Endometrial microvascular endothelial cells (primary cell): ENCODE results near the gene PADI3. TPM values are rescaled to one million over a fixed set of nuclear protein-coding genes. Genes with fewer than 3 reads are reported as not detected.

Experiments used
- in situ Hi-C: cut with HindIII; loops from 2 replicates; pipeline ENCODE4 v1.10.0; 2017; ENCODE audit warnings: low sequenced_read_pairs, low pct_unique_long_range_greater_than_20kb; ENCODE audit errors: inconsistent ontology term
- total RNA-seq: library from RNA; depleted of rRNA; stranded (reverse); fragments of >200 nt; gene quantifications from one replicate; pipeline ENCODE4 v1.2.3, GENCODE V29; 2015; ENCODE audit errors: inconsistent ontology term

The PADI3 gene
- total RNA-seq, 1 donor from 2014 or later: not detected

DNA sequence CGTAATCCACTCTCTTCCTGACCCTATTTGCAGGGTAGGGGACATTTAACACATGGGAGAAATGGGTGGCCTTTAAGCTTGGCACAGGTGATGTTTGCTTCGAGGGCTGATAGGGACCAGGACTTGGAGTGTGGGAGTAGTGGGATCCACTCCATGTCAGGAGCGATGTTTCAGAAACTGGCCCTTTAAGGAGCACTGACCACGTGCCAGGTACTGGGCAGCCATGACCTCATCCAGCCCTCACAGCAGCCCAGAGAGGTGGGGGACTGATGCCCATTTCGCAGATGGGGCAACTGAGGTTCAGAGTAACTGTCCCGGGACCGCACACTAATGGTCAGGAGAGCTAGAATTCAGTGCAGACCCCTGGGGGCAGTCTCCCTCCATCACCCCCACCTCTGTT is 11.4 kb downstream of the PADI3 start:
- in situ Hi-C loops: no loop called here

DNA sequence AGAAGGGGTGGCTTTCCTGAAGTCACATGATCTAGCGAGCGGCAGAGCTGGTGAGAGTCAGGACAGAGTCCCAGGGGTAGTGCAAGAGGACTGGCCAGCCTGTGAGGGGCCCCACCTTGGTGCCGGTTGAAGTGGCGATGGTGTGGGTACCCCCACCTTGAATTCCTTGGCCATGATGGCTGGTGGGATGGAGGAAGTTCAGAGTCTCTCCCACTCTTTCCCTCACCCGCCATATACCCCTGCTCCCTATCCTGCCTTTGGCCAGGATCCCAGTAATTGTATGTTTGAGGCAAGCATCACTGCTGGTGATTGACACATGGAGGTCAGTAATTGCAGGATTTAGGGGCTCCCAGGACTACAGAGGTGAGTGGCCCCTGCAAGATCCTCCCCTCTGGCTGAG is 11.8 kb downstream of the PADI3 start:
- in situ Hi-C loops: no loop called here

GRCh38 chr1:17263936-17264335 is 15.0 kb downstream of the PADI3 start:
- in situ Hi-C loops: no loop called here

DNA sequence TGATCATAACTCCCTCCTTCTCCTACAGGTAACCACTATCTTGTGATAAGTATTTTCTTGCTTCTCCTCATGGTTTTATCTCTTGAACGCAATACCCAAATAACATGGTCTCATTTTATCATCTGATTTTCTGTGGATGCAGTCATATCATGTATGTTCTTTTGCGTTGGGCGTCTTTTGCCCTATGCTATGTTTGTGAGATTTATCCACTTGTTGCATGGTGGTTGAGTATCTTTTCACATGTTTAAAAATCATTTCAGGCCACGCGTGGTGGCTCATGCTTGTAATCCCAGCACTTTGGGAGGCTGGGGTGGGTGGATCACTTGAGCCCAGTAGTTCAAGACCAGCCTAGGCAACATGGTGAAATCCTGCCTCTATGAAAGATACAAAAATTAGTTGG is 15.6 kb downstream of the PADI3 start:
- in situ Hi-C loops: no loop called here

- in situ Hi-C loops: no loop called here
Measured at GRCh38 chr1:17265162-17265561, 16.3 kb downstream of the PADI3 start.

DNA sequence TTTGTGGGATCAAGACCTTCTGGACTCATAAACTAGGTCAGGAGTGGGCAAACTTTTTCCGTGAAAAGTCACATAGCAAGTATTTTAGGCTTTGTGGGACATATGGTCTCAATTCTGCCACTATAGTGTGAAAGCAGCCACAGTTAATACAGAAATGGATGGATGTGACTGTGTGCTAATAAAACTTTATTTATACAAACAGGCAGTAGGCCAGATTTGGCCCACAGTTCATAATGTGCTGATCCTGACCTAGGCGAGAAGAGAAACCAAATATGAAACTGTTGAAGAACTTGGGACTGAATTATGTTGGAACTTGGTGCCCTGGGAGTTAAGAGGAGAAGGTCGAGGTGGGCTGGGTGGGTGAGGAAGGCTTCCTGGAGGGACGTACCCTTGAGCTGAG is 17.1 kb downstream of the PADI3 start:
- in situ Hi-C loops: no loop called here

DNA sequence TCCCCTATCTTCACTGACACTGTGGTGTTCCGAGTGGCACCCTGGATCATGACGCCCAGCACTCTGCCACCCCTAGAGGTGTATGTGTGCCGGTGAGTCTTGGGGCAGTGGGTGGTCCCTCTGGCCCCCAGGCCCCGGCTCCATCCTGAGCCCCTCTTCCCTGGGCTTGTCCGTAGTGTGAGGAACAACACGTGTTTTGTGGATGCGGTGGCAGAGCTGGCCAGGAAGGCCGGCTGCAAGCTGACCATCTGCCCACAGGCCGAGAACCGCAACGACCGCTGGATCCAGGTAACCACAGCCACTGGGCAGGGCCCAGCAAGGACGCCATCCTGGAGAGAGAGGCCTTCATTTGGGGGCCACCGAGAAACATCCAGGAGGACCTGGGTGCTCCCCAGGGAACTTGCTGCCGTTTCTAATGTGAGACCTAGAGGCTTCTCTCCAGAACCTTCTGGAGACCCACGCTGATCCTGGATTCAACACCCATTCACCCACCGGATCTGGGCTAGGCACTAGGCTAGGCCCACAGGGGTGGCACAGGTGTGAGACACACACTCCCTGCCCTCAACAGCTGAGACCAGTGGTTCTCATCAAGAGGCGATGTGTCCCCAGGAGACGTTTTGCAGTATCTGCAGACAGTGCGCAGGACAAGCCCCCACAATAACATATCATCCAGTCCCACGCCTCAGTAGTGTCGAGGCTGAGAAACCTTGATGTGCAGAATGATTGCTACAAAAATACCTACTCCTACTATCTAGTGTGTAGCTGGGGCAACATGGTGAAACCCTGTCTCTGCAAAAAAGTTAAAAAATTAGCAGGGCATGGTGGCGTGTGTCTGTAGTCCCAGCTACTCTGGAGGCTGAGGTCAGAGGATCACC is 22.2 kb downstream of the PADI3 start:
- in situ Hi-C loops: no loop called here

DNA sequence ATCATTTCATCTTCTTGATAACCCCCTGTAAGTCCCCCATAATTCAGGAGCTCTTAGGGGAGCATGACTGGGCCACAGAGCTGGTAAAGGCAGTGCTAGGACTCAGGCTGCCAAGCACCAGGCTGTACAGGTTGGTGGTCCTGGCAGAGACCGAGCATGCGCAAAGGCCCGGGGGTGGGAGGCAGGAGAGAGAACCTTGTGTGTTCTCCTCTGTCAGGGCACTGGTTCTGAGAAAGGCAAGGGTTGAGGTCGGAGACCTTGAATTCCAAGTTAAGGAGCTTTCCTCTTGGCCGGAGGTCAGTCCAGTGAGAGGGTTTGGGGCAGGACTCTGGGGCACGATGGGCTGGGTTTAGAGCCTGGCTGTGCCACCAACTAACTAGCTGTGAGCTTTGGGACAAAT is 23.2 kb downstream of the PADI3 start:
- in situ Hi-C loops: no loop called here

DNA sequence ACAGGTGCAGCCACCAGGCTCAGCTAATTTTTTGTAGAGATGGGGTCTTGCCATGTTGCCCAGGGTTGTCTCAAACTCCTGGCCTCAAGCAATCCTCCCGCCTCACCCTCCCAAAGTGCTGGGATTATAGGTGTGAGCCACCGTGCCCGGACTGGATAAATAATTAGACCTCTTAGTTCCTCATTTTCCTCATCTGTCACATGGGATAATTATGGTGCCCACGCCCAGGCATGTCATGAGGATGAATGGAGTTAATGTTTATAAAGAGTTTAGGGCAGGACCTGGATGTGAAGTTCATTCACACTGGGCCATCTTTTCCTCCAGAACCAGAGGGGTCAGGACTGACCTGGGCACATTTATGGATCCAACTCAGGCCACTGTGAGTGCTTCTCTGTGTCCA is 23.7 kb downstream of the PADI3 start:
- in situ Hi-C loops: no loop called here

DNA sequence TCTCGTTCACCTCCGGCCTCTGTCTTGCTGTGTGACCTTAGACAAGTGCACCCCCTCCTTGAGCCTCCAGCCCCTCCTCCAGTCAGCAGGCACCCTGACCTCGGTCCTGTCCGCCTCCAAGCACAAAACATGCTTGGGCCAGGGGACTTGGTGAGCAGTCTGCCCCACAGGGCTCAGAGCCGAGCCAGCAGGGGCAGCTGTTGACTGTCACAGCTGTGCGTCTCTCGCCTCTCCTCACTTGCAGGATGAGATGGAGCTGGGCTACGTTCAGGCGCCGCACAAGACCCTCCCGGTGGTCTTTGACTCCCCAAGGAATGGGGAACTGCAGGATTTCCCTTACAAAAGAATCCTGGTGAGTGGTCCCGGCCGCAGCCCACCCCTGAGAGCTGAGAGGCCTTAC is 24.2 kb downstream of the PADI3 start:
- in situ Hi-C loops: no loop called here

- in situ Hi-C loops: no loop called here
Measured at GRCh38 chr1:17274186-17275170, 25.6 kb downstream of the PADI3 start.

DNA sequence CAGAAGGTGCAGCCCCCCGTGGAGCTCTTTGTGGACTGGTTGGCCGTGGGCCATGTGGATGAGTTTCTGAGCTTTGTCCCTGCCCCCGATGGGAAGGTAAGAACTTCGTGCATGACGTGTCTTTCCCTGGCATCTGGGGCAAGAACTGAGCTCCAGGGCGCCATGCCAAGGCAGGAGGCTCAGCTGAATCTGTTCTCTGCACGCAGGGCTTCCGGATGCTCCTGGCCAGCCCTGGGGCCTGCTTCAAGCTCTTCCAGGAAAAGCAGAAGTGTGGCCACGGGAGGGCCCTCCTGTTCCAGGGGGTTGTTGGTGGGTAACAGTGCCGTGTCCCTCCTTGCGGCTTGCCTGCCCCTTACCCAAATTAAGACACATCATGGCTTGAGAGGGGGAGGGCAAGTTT is 27.7 kb downstream of the PADI3 start:
- in situ Hi-C loops: no loop called here

- in situ Hi-C loops: no loop called here
Measured at GRCh38 chr1:17277511-17278159, 28.7 kb downstream of the PADI3 start.

DNA sequence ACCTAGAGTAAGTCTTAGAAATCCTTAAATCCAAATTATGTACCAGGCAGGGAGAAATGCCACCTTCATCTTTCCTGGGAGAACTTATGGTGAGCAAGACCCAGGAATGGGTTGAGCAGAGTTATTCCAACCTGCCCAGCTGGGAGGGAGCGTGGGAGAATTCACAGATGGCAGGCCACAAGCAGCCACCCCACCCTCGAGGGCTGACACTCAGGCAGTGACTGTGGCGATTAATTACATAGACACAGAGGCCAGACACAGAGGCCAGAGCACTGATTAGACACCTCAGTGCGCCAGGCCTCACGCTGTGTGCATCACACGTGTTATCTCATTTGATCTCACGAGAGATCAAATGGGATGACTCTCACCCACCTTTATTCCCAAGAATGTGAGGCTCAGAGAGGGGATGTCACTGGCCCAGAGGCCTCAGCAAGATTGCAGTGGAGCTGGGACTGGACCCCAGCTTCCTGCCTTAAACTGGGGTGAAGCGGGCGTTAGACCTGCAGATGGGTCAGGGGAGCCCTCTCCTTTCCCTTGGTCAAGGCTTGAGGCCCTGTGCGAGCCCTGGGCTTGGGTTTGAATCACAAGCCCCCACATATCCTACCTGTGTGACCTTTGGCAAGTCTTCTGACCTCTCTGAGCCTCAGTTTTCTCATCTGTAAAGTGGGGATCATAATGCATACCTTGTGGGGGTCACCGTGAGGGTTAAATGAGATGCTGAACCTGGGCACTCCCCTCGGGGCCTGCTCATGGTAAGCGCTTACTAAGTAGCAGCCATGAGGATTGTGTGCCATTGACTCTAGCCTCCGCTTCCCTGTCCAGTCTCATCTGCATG is 30.3 kb downstream of the PADI3 start:
- in situ Hi-C loops: no loop called here

DNA sequence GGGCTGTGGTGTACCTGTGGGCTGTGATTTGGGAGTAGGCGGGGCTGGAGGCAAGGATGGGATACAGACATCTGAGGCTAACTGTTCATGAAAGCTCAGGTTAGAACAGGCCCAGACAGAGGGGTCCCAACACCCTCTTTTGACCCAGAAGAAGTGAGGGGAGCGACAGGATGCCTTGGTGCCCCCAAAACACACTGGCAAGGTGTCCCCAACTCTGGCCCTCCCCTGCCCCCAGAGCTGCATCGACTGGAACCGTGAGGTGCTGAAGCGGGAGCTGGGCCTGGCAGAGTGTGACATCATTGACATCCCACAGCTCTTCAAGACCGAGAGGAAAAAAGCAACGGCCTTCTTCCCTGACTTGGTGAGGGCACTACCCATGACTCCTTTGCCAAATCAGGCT is 31.5 kb downstream of the PADI3 start:
- in situ Hi-C loops: no loop called here

DNA sequence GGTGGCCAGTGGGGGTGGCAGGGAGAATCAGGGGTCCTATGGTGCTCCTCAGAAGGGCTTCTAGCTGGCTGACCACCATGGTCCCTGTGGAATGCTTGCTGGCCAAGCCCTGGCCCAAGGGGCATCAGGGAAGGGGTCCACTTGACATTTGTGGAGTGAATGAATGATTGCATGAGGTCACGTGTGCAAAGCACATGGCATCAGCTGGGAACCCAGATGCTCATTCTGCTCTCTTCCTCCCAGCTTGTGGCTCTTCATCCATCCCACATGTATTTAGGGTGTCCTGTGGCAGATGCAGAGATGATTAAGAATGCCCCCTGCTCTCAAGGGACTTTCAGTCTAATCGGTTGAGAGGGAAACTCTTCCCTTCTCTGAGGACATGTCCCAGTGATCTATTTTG is 32.0 kb downstream of the PADI3 start:
- in situ Hi-C loops: no loop called here

DNA sequence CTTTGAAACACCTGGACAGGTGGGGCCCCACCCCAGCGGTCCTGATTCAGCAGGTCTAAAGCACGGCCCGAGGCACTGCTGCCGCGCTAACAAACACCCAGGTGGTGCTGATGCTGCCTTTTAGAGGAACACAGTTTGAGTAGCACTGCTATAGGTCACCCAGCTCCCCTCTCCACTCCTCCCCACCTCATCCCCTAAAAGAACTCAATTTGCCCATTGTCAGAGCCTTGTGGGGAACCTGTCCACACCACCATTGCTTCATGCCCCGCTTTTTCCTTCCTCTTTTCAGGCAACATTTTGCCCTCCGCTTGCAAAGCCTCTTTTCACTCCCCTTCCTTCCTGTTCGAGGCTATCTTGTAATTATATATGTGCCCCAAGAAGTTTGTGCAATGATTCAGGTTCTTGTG is 32.9 kb downstream of the PADI3 start:
- in situ Hi-C loops: no loop called here

GRCh38 chr1:17282836-17283235 is 33.9 kb downstream of the PADI3 start:
- in situ Hi-C loops: no loop called here

DNA sequence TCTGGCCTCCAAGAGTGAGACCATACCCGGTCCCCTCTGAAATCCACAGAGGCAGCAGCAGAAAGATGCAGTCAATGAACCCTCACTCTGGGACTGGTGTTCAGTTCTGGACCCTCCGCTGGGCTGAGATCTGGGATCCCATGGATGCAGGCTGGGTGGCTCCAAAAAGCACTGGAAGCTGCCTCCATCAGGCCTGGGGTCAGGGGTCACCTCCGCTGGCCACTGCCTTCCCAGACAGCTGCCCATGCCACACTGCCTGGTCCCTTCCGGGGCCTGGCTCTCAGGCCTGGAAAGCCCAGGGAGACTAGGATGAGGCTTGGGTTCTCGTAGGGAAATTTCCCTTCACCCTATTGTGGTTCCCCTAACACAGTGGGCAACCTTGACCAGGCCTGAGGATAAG is 37.7 kb downstream of the PADI3 start:
- in situ Hi-C loops: no loop called here
